PC-9 (cell line): Measurements from ENCODE around the gene GFRA1.

ENCODE experiments used
- EZH2 ChIP-seq: fragments of 200-600 bp; sonication (generic); IDR thresholded peaks from 2 replicates; pipeline ENCODE4 v1.8.0; 2017; ENCODE audit warnings: antibody characterized with exemption, low read depth
- TF ChIP-seq, protein P1 (sequence below): fragments of 200-600 bp; sonication (generic); conservative IDR thresholded peaks from 2 replicates; pipeline ENCODE4 v1.6.1; 2017; ENCODE audit warnings: mixed run types, antibody characterized with exemption, mild to moderate bottlenecking, moderate library complexity

DNA sequence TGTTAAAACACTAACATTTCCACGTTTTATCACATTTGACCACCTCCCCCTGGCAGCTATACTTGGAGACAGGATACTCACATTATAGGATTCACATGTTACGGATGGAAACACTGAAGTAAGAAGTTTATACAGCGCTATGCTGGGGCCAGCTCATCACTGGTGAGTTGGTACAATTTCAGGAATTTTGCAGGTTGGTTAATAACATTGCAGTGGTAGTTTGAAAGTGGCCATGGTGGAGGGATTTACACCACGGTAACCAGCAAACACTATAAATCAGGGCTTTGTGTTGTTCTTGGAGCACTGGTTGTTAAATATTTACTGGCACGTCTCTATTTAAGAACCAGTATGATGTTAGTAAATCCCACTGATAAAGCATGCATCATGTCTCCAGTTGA, 174.0 kb downstream of the GFRA1 start:
- TF ChIP-seq, protein P1, sequence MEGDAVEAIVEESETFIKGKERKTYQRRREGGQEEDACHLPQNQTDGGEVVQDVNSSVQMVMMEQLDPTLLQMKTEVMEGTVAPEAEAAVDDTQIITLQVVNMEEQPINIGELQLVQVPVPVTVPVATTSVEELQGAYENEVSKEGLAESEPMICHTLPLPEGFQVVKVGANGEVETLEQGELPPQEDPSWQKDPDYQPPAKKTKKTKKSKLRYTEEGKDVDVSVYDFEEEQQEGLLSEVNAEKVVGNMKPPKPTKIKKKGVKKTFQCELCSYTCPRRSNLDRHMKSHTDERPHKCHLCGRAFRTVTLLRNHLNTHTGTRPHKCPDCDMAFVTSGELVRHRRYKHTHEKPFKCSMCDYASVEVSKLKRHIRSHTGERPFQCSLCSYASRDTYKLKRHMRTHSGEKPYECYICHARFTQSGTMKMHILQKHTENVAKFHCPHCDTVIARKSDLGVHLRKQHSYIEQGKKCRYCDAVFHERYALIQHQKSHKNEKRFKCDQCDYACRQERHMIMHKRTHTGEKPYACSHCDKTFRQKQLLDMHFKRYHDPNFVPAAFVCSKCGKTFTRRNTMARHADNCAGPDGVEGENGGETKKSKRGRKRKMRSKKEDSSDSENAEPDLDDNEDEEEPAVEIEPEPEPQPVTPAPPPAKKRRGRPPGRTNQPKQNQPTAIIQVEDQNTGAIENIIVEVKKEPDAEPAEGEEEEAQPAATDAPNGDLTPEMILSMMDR: no peak
- no peak for TF ChIP-seq EZH2
